ENCODE data around the gene ALG11. TPM values are rescaled to one million over a fixed set of nuclear protein-coding genes. Genes with fewer than 3 reads are reported as not detected.

Gene ALG11
- total and polyA plus RNA-seq, 12 donors = 6.8 to 35.4 (median 29.0) TPM

DNA sequence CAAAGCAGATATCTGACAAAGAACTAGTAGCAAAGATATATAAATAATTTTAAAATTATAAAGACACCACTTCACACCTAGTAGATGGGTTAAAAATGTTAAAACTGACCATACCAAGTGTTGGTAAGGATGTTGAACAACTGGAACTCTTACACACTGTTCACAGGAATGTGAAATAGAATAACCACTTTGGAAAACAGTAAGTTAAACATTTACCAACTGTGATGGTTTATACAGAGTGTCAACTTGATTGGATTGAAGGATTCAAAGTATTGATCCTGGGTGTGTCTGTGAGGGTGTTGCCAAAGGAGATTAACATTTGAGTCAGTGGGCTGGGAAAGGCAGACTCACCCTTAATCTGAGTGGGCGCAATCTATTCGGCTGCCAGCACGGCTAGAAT is 31.5 kb downstream of the ALG11 start:
- TF ChIP-seq, protein P1, sequence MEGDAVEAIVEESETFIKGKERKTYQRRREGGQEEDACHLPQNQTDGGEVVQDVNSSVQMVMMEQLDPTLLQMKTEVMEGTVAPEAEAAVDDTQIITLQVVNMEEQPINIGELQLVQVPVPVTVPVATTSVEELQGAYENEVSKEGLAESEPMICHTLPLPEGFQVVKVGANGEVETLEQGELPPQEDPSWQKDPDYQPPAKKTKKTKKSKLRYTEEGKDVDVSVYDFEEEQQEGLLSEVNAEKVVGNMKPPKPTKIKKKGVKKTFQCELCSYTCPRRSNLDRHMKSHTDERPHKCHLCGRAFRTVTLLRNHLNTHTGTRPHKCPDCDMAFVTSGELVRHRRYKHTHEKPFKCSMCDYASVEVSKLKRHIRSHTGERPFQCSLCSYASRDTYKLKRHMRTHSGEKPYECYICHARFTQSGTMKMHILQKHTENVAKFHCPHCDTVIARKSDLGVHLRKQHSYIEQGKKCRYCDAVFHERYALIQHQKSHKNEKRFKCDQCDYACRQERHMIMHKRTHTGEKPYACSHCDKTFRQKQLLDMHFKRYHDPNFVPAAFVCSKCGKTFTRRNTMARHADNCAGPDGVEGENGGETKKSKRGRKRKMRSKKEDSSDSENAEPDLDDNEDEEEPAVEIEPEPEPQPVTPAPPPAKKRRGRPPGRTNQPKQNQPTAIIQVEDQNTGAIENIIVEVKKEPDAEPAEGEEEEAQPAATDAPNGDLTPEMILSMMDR (IDR thresholded peaks at IDR 0.05) = no peak
- TF ChIP-seq POLR2A (IDR thresholded peaks at IDR 0.05) = no peak
- no peaks in the 10 kb centered on the region for H3K27me3 ChIP-seq
- H3K9me3 ChIP-seq (replicated peaks in 1 of 3) = no peaks in the 10 kb centered on the region
- intact Hi-C loops (cut with DNase I) = no loop called here
- WGBS, 4 donors = 88 to 99% (median 96%) methylated on average over 3 of the region's 3 CpGs
- DNase-seq = no peak
- no peaks in the 10 kb centered on the region for H3K36me3 ChIP-seq (replicated peaks in 1 of 2)
- no peak overlapping the region for H3K27ac ChIP-seq
- H3K4me1 ChIP-seq (replicated peaks in 1 of 2) = no peaks in the 10 kb centered on the region
- no peak overlapping the region for H3K4me3 ChIP-seq

DNA sequence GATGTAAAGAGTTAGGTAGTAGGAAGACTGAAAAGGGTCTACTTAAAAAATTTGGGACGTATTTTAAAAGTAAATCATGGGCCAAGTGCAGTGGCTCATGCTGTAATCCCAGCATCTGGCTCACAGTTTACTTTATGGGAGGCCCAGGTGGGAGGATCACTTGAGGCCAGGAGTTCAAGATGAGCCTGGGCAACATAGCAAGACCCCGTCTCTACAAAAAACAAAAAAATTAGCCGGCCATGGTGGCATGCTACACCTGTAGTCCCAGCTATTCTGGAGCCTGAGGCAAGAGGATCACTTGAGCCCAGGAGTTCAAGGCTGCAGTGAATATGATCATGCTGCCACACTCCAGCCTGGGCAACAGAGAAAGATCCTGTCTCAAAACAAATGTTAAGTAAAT is 35.3 kb downstream of the ALG11 start:
- Histone ChIP-seq H3K9me3 (replicated peaks in 1 of 3) (no peaks in the 10 kb centered on the region), H3K27ac (no peak overlapping the region), H3K4me1 (replicated peaks in 1 of 2) (no peaks in the 10 kb centered on the region), H3K4me3 (no peak overlapping the region), H3K27me3 (no peaks in the 10 kb centered on the region), H3K36me3 (replicated peaks in 1 of 2) (no peaks in the 10 kb centered on the region)
- intact Hi-C loops (cut with DNase I) = no loop called here
- TF ChIP-seq POLR2A (IDR thresholded peaks at IDR 0.05) = no peak
- TF ChIP-seq, protein P1 (IDR thresholded peaks at IDR 0.05) = no peak
- DNase-seq = no peak
- WGBS, 4 donors = 85 to 89% (median 89%) methylated on average over 3 of the region's 3 CpGs

DNA sequence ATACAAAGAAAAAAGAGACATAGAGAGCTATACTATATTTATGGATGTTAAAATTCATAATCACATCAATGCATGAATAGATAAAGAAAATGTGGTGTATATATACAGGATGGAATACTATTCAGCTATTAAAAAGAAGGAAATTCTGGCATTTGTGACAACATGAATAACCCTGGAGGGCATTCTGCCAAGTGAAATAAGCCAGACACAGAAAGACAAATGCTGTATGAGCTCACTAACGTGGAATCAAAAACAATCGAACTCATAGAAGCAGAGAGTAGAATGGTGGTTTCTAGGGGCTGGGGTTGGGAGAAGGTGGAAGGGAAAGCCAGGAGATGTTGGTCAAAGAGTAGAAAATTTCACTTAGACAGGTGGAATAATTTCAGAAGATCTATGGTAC is 36.3 kb downstream of the ALG11 start:
- Histone ChIP-seq H3K27ac (no peak overlapping the region), H3K4me3 (no peak overlapping the region), H3K27me3 (no peaks in the 10 kb centered on the region), H3K36me3 (replicated peaks in 1 of 2) (no peaks in the 10 kb centered on the region), H3K9me3 (replicated peaks in 1 of 3) (no peaks in the 10 kb centered on the region), H3K4me1 (replicated peaks in 1 of 2) (no peaks in the 10 kb centered on the region)
- no peak for TF ChIP-seq POLR2A (IDR thresholded peaks at IDR 0.05)
- TF ChIP-seq, protein P1 (IDR thresholded peaks at IDR 0.05) = no peak
- WGBS, 4 donors = 29 to 52% (median 39%) methylated on average over 2 of the region's 2 CpGs
- no peak for DNase-seq
- intact Hi-C loops (cut with DNase I) = no loop called here

DNA sequence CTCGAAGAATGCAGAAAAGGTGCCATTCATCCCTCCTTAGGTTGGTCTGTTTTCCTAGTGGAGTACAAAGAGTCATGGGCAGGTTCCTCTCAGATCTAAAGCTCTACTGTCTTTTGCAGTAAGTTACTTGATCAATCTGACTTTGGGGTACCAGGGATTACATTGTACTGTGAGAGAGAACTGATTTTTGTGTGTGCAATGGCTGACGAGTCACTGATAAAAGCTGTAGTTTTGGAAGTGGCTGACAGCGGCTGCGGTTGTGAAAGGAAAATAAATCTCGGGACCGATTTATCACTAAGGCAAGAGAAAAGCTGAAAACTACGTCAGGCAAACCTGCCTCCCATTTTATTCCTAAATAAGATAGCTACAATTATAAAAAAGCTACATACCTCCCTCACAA is 39.2 kb downstream of the ALG11 start:
- TF ChIP-seq POLR2A (IDR thresholded peaks at IDR 0.05) = no peak
- TF ChIP-seq, protein P1 (IDR thresholded peaks at IDR 0.05) = no peak
- H3K27ac ChIP-seq = no peak overlapping the region
- no peaks in the 10 kb centered on the region for H3K27me3 ChIP-seq
- no peak for DNase-seq
- no peaks in the 10 kb centered on the region for H3K9me3 ChIP-seq (replicated peaks in 1 of 3)
- intact Hi-C loops (cut with DNase I) = no loop called here
- 60 to 73% (median 68%) methylated on average over 7 of the region's 7 CpGs for WGBS, 4 donors
- no peak overlapping the region for H3K4me3 ChIP-seq
- no peaks in the 10 kb centered on the region for H3K36me3 ChIP-seq (replicated peaks in 1 of 2)
- no peaks in the 10 kb centered on the region for H3K4me1 ChIP-seq (replicated peaks in 1 of 2)

All from adrenal gland (tissue), 12 donors.